WTC11 (cell line): ENCODE results near the gene TMPRSS12.

Source experiments
- CTCF ChIP-seq: fragments of 200-600 bp; IDR thresholded peaks from 2 replicates; pipeline ENCODE4 v1.8.0; 2022; ENCODE audit warnings: antibody characterized with exemption
- ELF4 ChIP-seq: sonication (generic); formaldehyde crosslinking; IDR thresholded peaks from 2 replicates; pipeline ENCODE4 v1.8.1; 2022; ENCODE audit warnings: low read depth, mild to moderate bottlenecking, moderate library complexity, missing genetic modification reagents
- JUN ChIP-seq: sonication (generic); formaldehyde crosslinking; IDR thresholded peaks from 2 replicates; pipeline ENCODE4 v1.8.0; 2023; ENCODE audit warnings: mild to moderate bottlenecking, missing genetic modification reagents
- MAX ChIP-seq: sonication (generic); formaldehyde crosslinking; IDR thresholded peaks from 2 replicates; pipeline ENCODE4 v1.8.0; 2022; ENCODE audit warnings: mild to moderate bottlenecking, missing genetic modification reagents
- PRDM15 ChIP-seq: sonication (generic); formaldehyde crosslinking; IDR thresholded peaks from 2 replicates; pipeline ENCODE4 v1.8.0; 2022; ENCODE audit warnings: missing genetic modification reagents
- USF1 ChIP-seq: sonication (generic); formaldehyde crosslinking; IDR thresholded peaks from 2 replicates; pipeline ENCODE4 v1.8.0; 2022; ENCODE audit warnings: mild to moderate bottlenecking, missing genetic modification reagents
- USF2 ChIP-seq: sonication (generic); formaldehyde crosslinking; IDR thresholded peaks from 2 replicates; pipeline ENCODE4 v1.8.1; 2023; ENCODE audit warnings: mild to moderate bottlenecking, missing genetic modification reagents, moderate library complexity
- ZBTB21 ChIP-seq: sonication (generic); formaldehyde crosslinking; IDR thresholded peaks from 2 replicates; pipeline ENCODE4 v1.8.1; 2023; ENCODE audit warnings: mild to moderate bottlenecking, missing genetic modification reagents, borderline replicate concordance

- TF ChIP-seq JUN (CRISPR knock-in tag), result no peak
- no peak for TF ChIP-seq MAX (CRISPR knock-in tag)
- no peak for TF ChIP-seq CTCF
- TF ChIP-seq USF1, result no peak
- no peak for TF ChIP-seq ELF4
- no peak for TF ChIP-seq USF2 (CRISPR knock-in tag)
- TF ChIP-seq ZBTB21 (CRISPR knock-in tag), result no peak
- TF ChIP-seq PRDM15, result no peak
These were observed 13.8 kb upstream of the TMPRSS12 start for GRCh38 chr12:50828886-50829285.
